IMR-90 (cell line): ENCODE measurements around the gene ADH5. TPM values are rescaled to one million over a fixed set of nuclear protein-coding genes. Genes with fewer than 3 reads are reported as not detected.
"Not testable (repeated sequence)": the region's sequence is repeated elsewhere in the genome, so short reads cannot be mapped to it uniquely, and the experiment has no call there.

ENCODE experiments used
- ATAC-seq: fragments of 200-7000 bp; cut with Tn5 transposase; 2 replicates; pipeline ENCODE4 v1.9.1; 2020; ENCODE audit warnings: low read depth, mild to moderate bottlenecking, moderate library complexity
- BruUV-seq: library from RNA; stranded (reverse); fragments of 400-500 nt; replicated peaks from 2 replicates; lab custom pipeline; 2021; lab: Mats Ljungman, UMichigan
- CTCF ChIA-PET: fragments of 300-600 bp; formaldehyde crosslinking; extraction: SDS; loops from one replicate; lab custom pipeline; 2021; ENCODE audit warnings: antibody characterized with exemption; lab: Yijun Ruan, JAX
- POLR2A ChIA-PET: fragments of 300-600 bp; sonication (Branson Sonifier 250); formaldehyde crosslinking; loops from one replicate; lab custom pipeline; 2022; ENCODE audit warnings: antibody characterized with exemption; ENCODE audit not compliant: unreplicated experiment; lab: Charles Lee
- DNase-seq: peaks from one replicate; pipeline ENCODE4 v3.0.0; 2013
- H2AFZ ChIP-seq: replicated peaks from 2 replicates; pipeline ENCODE3; 2013; ENCODE audit warnings: low read length, mild to moderate bottlenecking; ENCODE audit not compliant: poor library complexity
- H2AK5ac ChIP-seq: 2 replicates; pipeline ENCODE4 v1.6.1; 2013; ENCODE audit warnings: low read depth, low read length, inconsistent platforms
- H2AK9ac ChIP-seq: replicated peaks from 2 replicates; pipeline ENCODE3; 2013; ENCODE audit warnings: mild to moderate bottlenecking, low read depth, low read length, moderate library complexity; ENCODE audit not compliant: poor library complexity
- H2BK120ac ChIP-seq: 2 replicates; pipeline ENCODE4 v1.6.1; 2013; ENCODE audit warnings: low read depth, low read length, inconsistent platforms
- H2BK15ac ChIP-seq: 3 replicates; pipeline ENCODE4 v1.6.1; 2013; ENCODE audit warnings: low read depth, low read length, inconsistent platforms
- H2BK20ac ChIP-seq: 2 replicates; pipeline ENCODE4 v1.6.1; 2013; ENCODE audit warnings: low read depth, mild to moderate bottlenecking, inconsistent platforms, low read length, moderate library complexity
- H2BK5ac ChIP-seq: 2 replicates; pipeline ENCODE4 v1.6.1; 2013; ENCODE audit warnings: mild to moderate bottlenecking, low read depth, low read length, inconsistent platforms; ENCODE audit not compliant: poor library complexity, severe bottlenecking
- H3K14ac ChIP-seq: replicated peaks from 2 replicates; pipeline ENCODE4 v1.6.1; 2013; ENCODE audit warnings: low read depth, low read length, inconsistent platforms
- H3K18ac ChIP-seq: 2 replicates; pipeline ENCODE4 v1.6.1; 2013; ENCODE audit warnings: low read depth, low read length, control low read depth
- H3K23ac ChIP-seq: 2 replicates; pipeline ENCODE4 v1.6.1; 2013; ENCODE audit warnings: low read depth, low read length, inconsistent platforms
- H3K27ac ChIP-seq: 2 replicates; pipeline ENCODE4 v1.5.1; 2013; ENCODE audit warnings: mild to moderate bottlenecking, control low read depth, low read length; ENCODE audit not compliant: insufficient read depth
- H3K27me3 ChIP-seq: 2 replicates; pipeline ENCODE4 v1.6.1; 2013; ENCODE audit warnings: low read length; ENCODE audit not compliant: control insufficient read depth, insufficient read depth
- H3K36me3 ChIP-seq: 2 replicates; pipeline ENCODE4 v1.6.1; 2013; ENCODE audit warnings: low read length, mixed read lengths; ENCODE audit not compliant: control insufficient read depth, insufficient read depth
- H3K4ac ChIP-seq: 2 replicates; pipeline ENCODE4 v1.6.1; 2013; ENCODE audit warnings: low read depth, low read length, inconsistent platforms
- H3K4me1 ChIP-seq: 2 replicates; pipeline ENCODE4 v1.6.1; 2013; ENCODE audit warnings: low read length, mixed read lengths; ENCODE audit not compliant: control insufficient read depth, insufficient read depth
- H3K4me2 ChIP-seq: 2 replicates; pipeline ENCODE4 v1.6.1; 2013; ENCODE audit warnings: low read depth, mild to moderate bottlenecking, control low read depth, low read length, moderate library complexity
- H3K4me3 ChIP-seq: 2 replicates; pipeline ENCODE4 v1.5.1; 2013; ENCODE audit warnings: low read depth, mild to moderate bottlenecking, control low read depth, low read length, moderate library complexity; ENCODE audit not compliant: insufficient read depth
- H3K56ac ChIP-seq: 2 replicates; pipeline ENCODE4 v1.6.1; 2013; ENCODE audit warnings: low read length, inconsistent platforms; ENCODE audit not compliant: insufficient read depth; ENCODE audit errors: extremely low read depth
- H3K79me1 ChIP-seq, 2 experiments: 2 replicates each; pipeline ENCODE4 v1.6.1; 2013; ENCODE audit warnings: low read length in 2 of 2, inconsistent platforms in 1 of 2, low read depth in 1 of 2
- H3K9ac ChIP-seq: 2 replicates; pipeline ENCODE4 v1.6.1; 2013; ENCODE audit warnings: low read depth, low read length, control low read depth
- H3K9me1 ChIP-seq: 2 replicates; pipeline ENCODE4 v1.6.1; 2013; ENCODE audit warnings: low read length, inconsistent platforms; ENCODE audit not compliant: insufficient read depth
- H3K9me3 ChIP-seq: 2 replicates; pipeline ENCODE4 v1.6.1; 2013; ENCODE audit warnings: low read length; ENCODE audit not compliant: control insufficient read depth, insufficient read depth
- H4K20me1 ChIP-seq: 2 replicates; pipeline ENCODE4 v1.6.1; 2013; ENCODE audit warnings: low read length, inconsistent platforms; ENCODE audit not compliant: insufficient read depth
- H4K5ac ChIP-seq: 2 replicates; pipeline ENCODE4 v1.6.1; 2013; ENCODE audit warnings: mild to moderate bottlenecking, low read depth, low read length, control low read depth
- H4K8ac ChIP-seq, 2 experiments: 2 replicates each; pipeline ENCODE4 v1.6.1; 2013; ENCODE audit warnings: low read depth in 2 of 2, low read length in 2 of 2, control low read depth in 1 of 2, inconsistent platforms in 1 of 2
- H4K91ac ChIP-seq: 2 replicates; pipeline ENCODE4 v1.6.1; 2013; ENCODE audit warnings: low read depth, low read length, inconsistent platforms; ENCODE audit not compliant: insufficient read depth
- WGBS, 2 experiments: methylation state at CpG; one replicate each; pipeline versions ENCODE4 v1.1.5 to v1.1.7; 2013; ENCODE audit warnings: missing lambda C conversion rate in 2 of 2; ENCODE audit not compliant: insufficient read length in 1 of 2; ENCODE audit errors: extremely low coverage in 2 of 2; 5-methylcytosine and 5-hydroxymethylcytosine counted together
- dilution Hi-C: fragments of 300-500 bp; cut with HindIII; formaldehyde crosslinking; loops from one replicate; pipeline ENCODE4 v1.14.3; 2018; ENCODE audit warnings: low sequenced_read_pairs; ENCODE audit not compliant: unreplicated experiment
- in situ Hi-C: fragments of 300-500 bp; cut with MboI; formaldehyde crosslinking; loops from 3 replicates; pipeline ENCODE4 v1.14.3; 2019; ENCODE audit warnings: low sequenced_read_pairs, inconsistent platforms, mixed read lengths
- intact Hi-C: fragments of 100-400 bp; cut with micrococcal nuclease; formaldehyde crosslinking; loops from 2 replicates; pipeline ENCODE4 v1.10.0; 2022
- polyA plus RNA-seq, 3 experiments: library from polyadenylated mRNA; depleted of rRNA; stranded (reverse); fragments of >200 nt; gene quantifications; 2 replicates each; pipeline ENCODE4 v1.2.3, GENCODE V29; 2012; ENCODE audit warnings: low replicate concordance in 1 of 3
- total RNA-seq: library from RNA; depleted of rRNA; stranded (reverse); fragments of >200 nt; gene quantifications from 2 replicates; pipeline ENCODE4 v1.2.3, GENCODE V29; 2012

The ADH5 gene
- total and polyA plus RNA-seq, 2 of the 4 experiments (the other 2 are of a cell fraction), result 140 to 178 TPM

- H3K27me3 ChIP-seq, CTCF ChIA-PET, H3K4ac ChIP-seq, BruUV-seq, H2AFZ ChIP-seq, H4K91ac ChIP-seq, in situ Hi-C loops, H3K56ac ChIP-seq, DNase-seq, intact Hi-C loops, H2BK15ac ChIP-seq, H3K27ac ChIP-seq, H2AK5ac ChIP-seq, dilution Hi-C loops, H3K4me1 ChIP-seq, H3K4me3 ChIP-seq, POLR2A ChIA-PET, H3K23ac ChIP-seq, H3K79me1 ChIP-seq, H3K9me1 ChIP-seq, H3K36me3 ChIP-seq, H2BK20ac ChIP-seq, ATAC-seq, H2BK5ac ChIP-seq, H3K18ac ChIP-seq, H3K9ac ChIP-seq, H4K20me1 ChIP-seq, H3K4me2 ChIP-seq, H4K8ac ChIP-seq, H2AK9ac ChIP-seq, H2BK120ac ChIP-seq, H3K14ac ChIP-seq, H4K5ac ChIP-seq, H3K9me3 ChIP-seq: not testable (repeated sequence)
- 100% methylated on average over 1 of the region's 5 CpGs; no CpG with 5 or more reads in 1 of the 2 experiments for WGBS, 2 experiments
These were observed 11.2 kb upstream of the ADH5 start for GRCh38 chr4:99099814-99100213.
